Parathyroid adenoma (tissue), 2 donors: Measurements from ENCODE around the gene LRRC52.

ENCODE experiments used
- H2AFZ ChIP-seq: fragments of 300-600 bp; sonication (generic); one replicate; pipeline ENCODE4 v1.7.0; 2017; ENCODE audit warnings: antibody characterized with exemption, mild to moderate bottlenecking
- H3K27ac ChIP-seq: fragments of 300-600 bp; sonication (generic); one replicate; pipeline ENCODE4 v1.7.0; 2017
- H3K27me3 ChIP-seq: fragments of 300-600 bp; sonication (generic); one replicate; pipeline ENCODE4 v1.7.0; 2017; ENCODE audit warnings: low read length; ENCODE audit not compliant: control insufficient read depth, insufficient read depth
- H3K36me3 ChIP-seq: fragments of 300-600 bp; sonication (generic); one replicate; pipeline ENCODE4 v1.7.0; 2017; ENCODE audit warnings: low read length; ENCODE audit not compliant: control insufficient read depth, insufficient read depth
- H3K4me1 ChIP-seq: fragments of 300-600 bp; sonication (generic); one replicate; pipeline ENCODE4 v1.7.0; 2017; ENCODE audit warnings: control low read depth
- H3K4me2 ChIP-seq: fragments of 300-600 bp; sonication (generic); one replicate; pipeline ENCODE4 v1.7.0; 2017; ENCODE audit warnings: low read length
- H3K4me3 ChIP-seq: fragments of 300-600 bp; sonication (generic); one replicate; pipeline ENCODE4 v1.7.0; 2017; ENCODE audit warnings: low read depth, low read length
- H3K79me2 ChIP-seq: fragments of 300-600 bp; sonication (generic); one replicate; pipeline ENCODE4 v1.7.0; 2017; ENCODE audit warnings: control low read depth
- H3K9ac ChIP-seq: fragments of 300-600 bp; sonication (generic); one replicate; pipeline ENCODE4 v1.7.0; 2017; ENCODE audit warnings: mild to moderate bottlenecking
- H3K9me3 ChIP-seq: fragments of 300-600 bp; sonication (generic); one replicate; pipeline ENCODE4 v1.7.0; 2017; ENCODE audit warnings: low read length; ENCODE audit not compliant: control insufficient read depth
- CTCF ChIP-seq: fragments of 300-600 bp; sonication (generic); IDR thresholded peaks from one replicate; pipeline ENCODE4 v1.7.0; 2017; ENCODE audit warnings: antibody characterized with exemption, mild to moderate bottlenecking
- donor health status: primary hyperparathyroidism.

LRRC52 gene

GRCh38 chr1:165551469-165551868, 7.7 kb downstream of the LRRC52 start:
- no peaks in the 10 kb centered on the region for H3K27me3 ChIP-seq
- no peaks in the 10 kb centered on the region for H3K36me3 ChIP-seq
- no peak for TF ChIP-seq CTCF
- no peaks in the 10 kb centered on the region for H3K9me3 ChIP-seq
- H2AFZ ChIP-seq = no peak overlapping the region
- no peaks in the 10 kb centered on the region for H3K4me1 ChIP-seq
- H3K4me2 ChIP-seq = no peak overlapping the region
- H3K27ac ChIP-seq = no peak overlapping the region
- H3K79me2 ChIP-seq = no peaks in the 10 kb centered on the region
- no peak overlapping the region for H3K9ac ChIP-seq
- H3K4me3 ChIP-seq = no peak overlapping the region

- Histone ChIP-seq H3K27ac (no peak overlapping the region), H3K36me3 (no peaks in the 10 kb centered on the region), H3K4me1 (no peaks in the 10 kb centered on the region), H2AFZ (no peak overlapping the region), H3K27me3 (no peaks in the 10 kb centered on the region), H3K9me3 (no peaks in the 10 kb centered on the region), H3K79me2 (no peaks in the 10 kb centered on the region), H3K4me3 (no peak overlapping the region), H3K9ac (no peak overlapping the region), H3K4me2 (no peak overlapping the region)
- TF ChIP-seq CTCF = no peak
These were observed 17.3 kb downstream of the LRRC52 start for GRCh38 chr1:165560883-165561656.

GRCh38 chr1:165562571-165562970, 18.8 kb downstream of the LRRC52 start:
- H3K9me3 ChIP-seq = no peaks in the 10 kb centered on the region
- no peaks in the 10 kb centered on the region for H3K79me2 ChIP-seq
- H3K4me1 ChIP-seq = no peaks in the 10 kb centered on the region
- H3K27me3 ChIP-seq = no peaks in the 10 kb centered on the region
- no peaks in the 10 kb centered on the region for H3K36me3 ChIP-seq
- no peak overlapping the region for H3K4me3 ChIP-seq
- no peak for TF ChIP-seq CTCF
- no peak overlapping the region for H3K27ac ChIP-seq
- H3K9ac ChIP-seq = no peak overlapping the region
- H3K4me2 ChIP-seq = no peak overlapping the region
- no peak overlapping the region for H2AFZ ChIP-seq

- H3K4me2 ChIP-seq = no peak overlapping the region
- no peak for TF ChIP-seq CTCF
- H3K27me3 ChIP-seq = no peaks in the 10 kb centered on the region
- H3K9me3 ChIP-seq = no peaks in the 10 kb centered on the region
- no peak overlapping the region for H3K9ac ChIP-seq
- H3K4me1 ChIP-seq = no peaks in the 10 kb centered on the region
- H3K27ac ChIP-seq = no peak overlapping the region
- H3K79me2 ChIP-seq = no peaks in the 10 kb centered on the region
- no peaks in the 10 kb centered on the region for H3K36me3 ChIP-seq
- H3K4me3 ChIP-seq = no peak overlapping the region
- no peak overlapping the region for H2AFZ ChIP-seq
These were observed 19.8 kb downstream of the LRRC52 start for GRCh38 chr1:165563551-165563950.

GRCh38 chr1:165564561-165564960, 20.8 kb downstream of the LRRC52 start:
- no peak overlapping the region for H3K4me3 ChIP-seq
- no peak overlapping the region for H3K27ac ChIP-seq
- no peaks in the 10 kb centered on the region for H3K4me1 ChIP-seq
- no peak for TF ChIP-seq CTCF
- no peaks in the 10 kb centered on the region for H3K27me3 ChIP-seq
- no peaks in the 10 kb centered on the region for H3K36me3 ChIP-seq
- H3K9me3 ChIP-seq = no peaks in the 10 kb centered on the region
- no peak overlapping the region for H2AFZ ChIP-seq
- H3K4me2 ChIP-seq = no peak overlapping the region
- H3K9ac ChIP-seq = no peak overlapping the region
- H3K79me2 ChIP-seq = no peaks in the 10 kb centered on the region
